ENCODE measurements around the gene PUS3.
"Not testable (repeated sequence)": the region's sequence is repeated elsewhere in the genome, so short reads cannot be mapped to it uniquely, and the experiment has no call there.

Gene PUS3

DNA sequence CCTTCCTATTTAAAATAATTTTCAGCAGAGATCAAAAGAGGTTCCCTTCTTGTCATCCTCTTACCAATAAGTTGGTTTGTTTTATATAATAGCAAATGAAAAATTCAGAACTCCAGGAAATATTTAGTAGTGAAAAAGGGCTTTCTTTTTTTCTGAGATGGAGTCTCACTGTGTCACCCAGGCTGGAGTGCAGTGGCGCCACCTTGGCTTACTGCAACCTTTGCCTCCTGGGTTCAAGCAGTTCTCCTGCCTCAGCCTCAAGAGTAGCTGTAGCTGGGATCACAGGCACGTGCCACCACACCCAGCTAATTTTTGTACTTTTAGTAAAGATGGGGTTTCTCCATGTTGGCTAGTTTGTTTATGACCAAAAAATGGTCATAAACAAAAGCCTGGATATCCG lies 11.6 kb upstream of the PUS3 start:
- ATAC-seq; H3K4me3 Mint-ChIP-seq; DNase-seq; H3K27ac Mint-ChIP-seq; H3K36me3 Mint-ChIP-seq (ENCODE audit: low read depth); H3K4me1 Mint-ChIP-seq; H3K9me3 Mint-ChIP-seq: not testable (repeated sequence)
- peaks cover 32% of the 10 kb centered on the region for H3K27me3 Mint-ChIP-seq

- Mint-ChIP-seq H3K9me3 (no peaks in the 10 kb centered on the region), H3K27me3 (peaks cover 22% of the 10 kb centered on the region), H3K4me1 (no peaks in the 10 kb centered on the region), H3K36me3 (ENCODE audit: low read depth) (no peaks in the 10 kb centered on the region), H3K27ac (no peak overlapping the region), H3K4me3 (no peak overlapping the region)
- DNase-seq (no peak), ATAC-seq (no peak)
Observed at GRCh38 chr11:125910226-125910849, 7.3 kb upstream of the PUS3 start.

DNA sequence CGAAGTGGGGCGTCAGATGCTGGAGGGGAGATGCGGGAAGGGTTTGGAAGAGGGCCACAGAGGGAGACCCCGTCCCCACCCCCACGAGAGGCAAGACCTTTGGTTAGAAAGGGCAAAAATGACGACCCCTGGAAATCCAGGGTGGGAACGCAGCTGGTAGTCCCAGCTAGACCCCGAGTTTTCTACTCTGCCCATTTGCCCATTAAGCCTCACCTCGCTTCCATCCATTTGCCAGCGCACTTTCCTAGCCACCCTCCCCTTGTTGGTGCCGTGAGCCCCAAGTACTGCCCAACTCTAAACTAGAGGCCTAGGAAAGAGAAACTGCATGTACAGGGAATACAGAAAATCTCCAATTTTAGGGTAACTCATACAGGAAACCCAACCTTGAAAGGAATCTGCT lies 1.7 kb upstream of the PUS3 start:
- H3K27ac Mint-ChIP-seq, result no peak overlapping the region
- no peak for ATAC-seq

GRCh38 chr11:125903711-125904659 lies 979 bp upstream of the PUS3 start, which contains the start of gene DDX25:
Gene DDX25, plus strand, starts transcription at chr11:125904508. Its CDS starts 10 bp downstream, at chr11:125904518.
- peaks cover 29% of the 10 kb centered on the region for H3K4me1 Mint-ChIP-seq
- ATAC-seq, result peak; percentile 66
- DNase-seq, result peak; percentile 39
- H3K4me3 Mint-ChIP-seq, result peak within 1 kb of the TSS; percentile 98
- peak within 1 kb of the TSS; percentile 68 for H3K27ac Mint-ChIP-seq
- peaks cover 21% of the 10 kb centered on the region for H3K27me3 Mint-ChIP-seq
- no peaks in the 10 kb centered on the region for H3K9me3 Mint-ChIP-seq
- H3K36me3 Mint-ChIP-seq (ENCODE audit: low read depth), result peaks cover 27% of the 10 kb centered on the region

More for the DNA sequence above, 1.7 kb upstream of the PUS3 start:
- peak overlapping the region; percentile 53 for H3K4me3 Mint-ChIP-seq
- H3K4me1 Mint-ChIP-seq, result peaks cover 26% of the 10 kb centered on the region
- peaks cover 21% of the 10 kb centered on the region for H3K27me3 Mint-ChIP-seq
- no peak for DNase-seq
- H3K9me3 Mint-ChIP-seq, result no peaks in the 10 kb centered on the region
- peaks cover 21% of the 10 kb centered on the region for H3K36me3 Mint-ChIP-seq (ENCODE audit: low read depth)

- ATAC-seq (peak; percentile 8), DNase-seq (no peak)
- H3K4me3 Mint-ChIP-seq, result peak overlapping the region; percentile 98
- peaks cover 30% of the 10 kb centered on the region for H3K36me3 Mint-ChIP-seq (ENCODE audit: low read depth)
- no peaks in the 10 kb centered on the region for H3K9me3 Mint-ChIP-seq
- H3K4me1 Mint-ChIP-seq, result peaks cover 33% of the 10 kb centered on the region
- H3K27ac Mint-ChIP-seq, result peak overlapping the region; percentile 95
- peaks cover 21% of the 10 kb centered on the region for H3K27me3 Mint-ChIP-seq
Observed at GRCh38 chr11:125902277-125902926, 604 bp downstream of the PUS3 start.

DNA sequence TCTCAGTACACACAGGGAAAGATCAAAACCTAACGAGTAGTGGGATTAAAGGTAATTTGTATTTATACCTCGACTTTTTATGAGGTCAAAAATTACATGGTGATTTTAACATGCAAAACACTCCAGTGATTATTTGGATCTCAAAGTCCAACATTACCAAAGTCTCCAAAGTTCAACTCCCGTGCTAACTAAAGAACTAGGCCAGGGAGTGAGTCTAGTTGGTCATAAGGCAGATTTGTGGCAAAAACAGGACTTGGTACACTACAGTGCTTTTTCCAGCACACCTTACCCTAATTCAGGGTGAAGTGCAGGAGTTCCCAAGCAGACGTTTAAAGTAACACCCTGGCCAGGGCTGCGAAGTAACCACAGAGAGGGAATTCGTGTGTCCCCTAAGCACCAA lies 1.1 kb downstream of the PUS3 start:
- Mint-ChIP-seq H3K36me3 (ENCODE audit: low read depth) (peaks cover 31% of the 10 kb centered on the region), H3K4me1 (peaks cover 33% of the 10 kb centered on the region), H3K9me3 (no peaks in the 10 kb centered on the region), H3K27me3 (peaks cover 20% of the 10 kb centered on the region), H3K27ac (no peak overlapping the region), H3K4me3 (peak overlapping the region; percentile 98)
- ATAC-seq (no peak), DNase-seq (no peak)

- Mint-ChIP-seq H3K27me3 (no peaks in the 10 kb centered on the region), H3K9me3 (no peaks in the 10 kb centered on the region), H3K36me3 (ENCODE audit: low read depth) (peaks cover 36% of the 10 kb centered on the region), H3K4me1 (peaks cover 23% of the 10 kb centered on the region), H3K27ac (no peak overlapping the region), H3K4me3 (no peak overlapping the region)
- ATAC-seq, result no peak
- no peak for DNase-seq
Observed at GRCh38 chr11:125892994-125893393, 10.0 kb downstream of the PUS3 start.

DNA sequence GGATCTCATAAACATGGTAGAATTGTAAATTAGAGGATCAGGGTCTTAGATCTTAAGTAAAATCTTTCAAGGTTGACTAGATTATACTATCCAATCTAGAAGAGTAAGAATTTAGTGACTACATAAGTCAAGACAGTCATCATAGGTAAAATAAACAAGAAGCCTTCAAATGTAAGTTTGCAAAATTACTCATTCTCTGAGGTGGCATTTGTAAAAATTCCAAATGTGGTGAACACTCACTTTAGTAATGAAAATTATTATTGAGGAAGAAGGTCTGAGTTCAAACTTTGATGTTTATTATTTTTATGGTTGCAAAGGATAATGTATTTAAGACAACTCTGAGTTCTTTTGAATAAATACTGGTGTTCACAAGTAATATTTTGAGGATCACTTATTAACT lies 10.9 kb downstream of the PUS3 start:
- H3K4me3 Mint-ChIP-seq, result no peak overlapping the region
- DNase-seq (no peak), ATAC-seq (no peak)
- peaks cover 4% of the 10 kb centered on the region for H3K27me3 Mint-ChIP-seq
- H3K9me3 Mint-ChIP-seq, result no peaks in the 10 kb centered on the region
- peaks cover 26% of the 10 kb centered on the region for H3K4me1 Mint-ChIP-seq
- H3K27ac Mint-ChIP-seq, result no peak overlapping the region
- peaks cover 38% of the 10 kb centered on the region for H3K36me3 Mint-ChIP-seq (ENCODE audit: low read depth)

DNA sequence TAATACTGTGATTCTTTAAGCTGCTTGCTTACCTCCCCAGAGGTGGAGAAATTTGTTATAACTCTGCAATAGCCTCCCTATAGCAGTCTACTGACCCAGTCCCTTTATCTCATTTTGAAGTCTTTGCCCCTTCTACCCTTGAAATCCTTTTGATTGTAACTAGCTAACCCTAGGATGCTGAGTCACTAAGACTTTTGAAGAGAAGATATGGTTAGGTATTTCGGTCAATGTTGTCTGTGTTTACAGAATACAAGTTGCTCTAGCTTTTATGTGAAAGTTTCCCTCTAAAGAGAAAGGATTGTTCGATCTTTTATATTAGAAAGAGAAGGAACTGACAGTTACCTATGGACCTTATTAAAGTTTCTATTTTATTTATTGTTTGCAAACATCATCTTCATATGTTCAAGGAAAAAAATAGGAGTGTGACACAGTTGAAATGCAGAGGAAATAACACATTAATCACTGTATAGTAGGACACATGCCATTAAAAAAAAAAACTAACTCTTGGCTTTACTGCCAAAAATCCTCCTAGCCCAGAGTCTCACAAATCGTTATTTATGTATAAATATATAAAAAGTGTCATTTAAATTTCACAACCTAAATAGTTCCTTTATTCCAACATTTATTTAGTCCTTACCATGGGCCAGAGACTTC lies 12.4 kb downstream of the PUS3 start:
- DNase-seq (no peak), ATAC-seq (no peak)
- Mint-ChIP-seq H3K4me1 (peaks cover 35% of the 10 kb centered on the region), H3K27me3 (peaks cover 6% of the 10 kb centered on the region), H3K4me3 (no peak overlapping the region), H3K27ac (no peak overlapping the region), H3K9me3 (no peaks in the 10 kb centered on the region), H3K36me3 (ENCODE audit: low read depth) (peaks cover 27% of the 10 kb centered on the region)

DNA sequence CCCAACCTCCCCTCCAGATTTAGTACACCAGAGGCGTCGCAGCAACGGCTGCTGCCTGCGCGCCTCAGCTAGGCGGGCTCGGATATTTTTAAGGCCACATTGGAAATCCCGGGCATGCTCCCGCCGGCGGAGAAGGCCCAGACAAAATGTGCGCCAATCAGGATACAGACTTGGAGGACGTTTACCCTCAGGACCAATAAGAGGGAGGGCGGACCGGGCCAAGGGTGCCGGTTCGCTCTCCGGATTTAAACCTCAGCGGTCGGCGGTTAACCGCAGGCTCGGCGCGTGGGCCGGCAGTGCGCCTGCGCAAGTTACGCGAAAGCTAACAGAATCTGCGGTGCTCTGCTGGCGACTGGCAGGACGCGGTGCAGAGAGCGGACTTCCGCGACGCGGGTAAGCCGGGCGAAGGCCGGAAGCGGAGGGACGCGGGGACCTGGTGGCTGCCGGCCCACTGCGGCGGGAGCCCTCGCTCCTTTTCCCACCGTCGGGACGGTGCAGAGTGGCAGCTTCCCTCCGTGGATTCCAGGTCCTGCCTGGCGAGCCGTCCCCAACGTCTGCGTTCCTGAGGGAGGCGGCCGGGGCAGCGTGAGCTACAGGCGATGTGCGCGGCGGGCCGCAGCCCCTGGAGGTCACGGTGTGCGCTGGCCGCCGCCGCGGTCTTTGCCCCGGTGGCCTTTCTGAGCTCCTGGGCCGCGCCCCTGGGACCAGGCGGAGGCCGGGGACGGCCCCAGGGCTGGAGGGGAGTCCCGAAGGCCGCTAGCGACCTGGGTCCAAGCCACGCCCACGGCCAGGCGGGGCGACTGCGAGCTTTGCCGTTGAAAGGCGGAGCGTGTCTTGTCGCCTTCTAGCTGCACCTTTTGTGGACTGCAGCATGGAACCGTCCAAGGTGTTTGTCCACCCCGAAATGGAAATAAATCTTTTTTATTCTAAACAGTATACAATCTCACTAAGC lies 15.4 kb downstream of the PUS3 start, which contains the start of gene HYLS1:
HYLS1 (plus strand) TSS at position 296 of the 952 bp plus-strand sequence. CDS start 11,701 bp downstream, outside the sequence.
- ATAC-seq, result peak; percentile 94

DNA sequence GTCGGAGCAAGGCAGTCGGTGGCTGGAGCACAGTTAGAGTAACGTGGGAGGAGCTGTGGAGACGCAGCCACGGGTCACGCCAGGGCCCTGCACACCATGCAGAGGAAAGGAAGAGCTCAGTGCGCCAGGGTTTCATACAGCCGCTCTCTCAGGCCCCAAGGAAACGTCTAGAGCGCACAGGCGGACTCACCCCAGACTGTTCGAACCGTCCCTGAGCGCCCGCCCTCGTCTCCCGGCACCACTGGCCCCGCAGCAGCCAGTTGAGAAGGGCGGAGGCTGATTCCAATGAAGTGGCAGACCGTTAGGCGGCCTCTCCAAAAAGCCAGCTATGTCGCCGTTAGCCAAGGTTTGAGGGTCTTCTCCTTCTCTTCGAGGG lies 16.0 kb downstream of the PUS3 start:
- peak; percentile 22 for ATAC-seq
- peaks cover 8% of the 10 kb centered on the region for H3K36me3 Mint-ChIP-seq (ENCODE audit: low read depth)
- peak; percentile 54 for DNase-seq

More for the DNA sequence above, 15.4 kb downstream of the PUS3 start, which contains the start of gene HYLS1:
- peak within 1 kb of the TSS; percentile 99 for H3K27ac Mint-ChIP-seq
- H3K4me1 Mint-ChIP-seq, result peaks cover 33% of the 10 kb centered on the region
- H3K4me3 Mint-ChIP-seq, result peak within 1 kb of the TSS; percentile 82
- H3K27me3 Mint-ChIP-seq, result peaks cover 6% of the 10 kb centered on the region
- peak; percentile 98 for DNase-seq
- H3K36me3 Mint-ChIP-seq (ENCODE audit: low read depth), result peaks cover 8% of the 10 kb centered on the region
- no peaks in the 10 kb centered on the region for H3K9me3 Mint-ChIP-seq

GRCh38 chr11:125883375-125883774 lies 19.6 kb downstream of the PUS3 start:
- no peak for DNase-seq
- Mint-ChIP-seq H3K9me3 (no peaks in the 10 kb centered on the region), H3K4me1 (peaks cover 17% of the 10 kb centered on the region), H3K27ac (no peak overlapping the region), H3K36me3 (ENCODE audit: low read depth) (peaks cover 4% of the 10 kb centered on the region), H3K27me3 (peaks cover 10% of the 10 kb centered on the region), H3K4me3 (no peak overlapping the region)
- no peak for ATAC-seq

More for the DNA sequence above, 16.0 kb downstream of the PUS3 start:
- peaks cover 28% of the 10 kb centered on the region for H3K4me1 Mint-ChIP-seq
- H3K9me3 Mint-ChIP-seq, result no peaks in the 10 kb centered on the region
- peak overlapping the region; percentile 82 for H3K4me3 Mint-ChIP-seq
- peak overlapping the region; percentile 99 for H3K27ac Mint-ChIP-seq
- peaks cover 6% of the 10 kb centered on the region for H3K27me3 Mint-ChIP-seq

DNA sequence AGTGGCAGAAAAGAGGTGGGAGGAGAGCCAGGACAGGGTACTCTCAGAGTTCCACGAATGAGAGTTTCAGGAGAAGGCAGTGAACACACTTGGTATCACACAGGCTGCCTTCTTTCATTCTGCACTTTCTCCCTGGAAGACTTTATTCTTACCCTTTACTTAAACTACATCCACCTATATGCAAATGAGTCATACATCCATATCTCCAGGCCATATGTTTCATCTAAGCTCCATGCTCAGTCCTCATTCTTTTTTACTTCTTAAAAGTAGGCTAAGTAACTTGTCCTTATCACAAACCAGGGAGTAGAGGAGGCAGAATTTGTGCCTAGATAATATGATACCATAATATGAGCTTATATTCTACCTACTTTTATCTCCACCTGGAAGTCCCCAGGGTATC lies 21.7 kb downstream of the PUS3 start:
- H3K36me3 Mint-ChIP-seq (ENCODE audit: low read depth), result no peaks in the 10 kb centered on the region
- ATAC-seq, result no peak

More for the DNA sequence above, 21.7 kb downstream of the PUS3 start:
- no peaks in the 10 kb centered on the region for H3K9me3 Mint-ChIP-seq
- peaks cover 6% of the 10 kb centered on the region for H3K27me3 Mint-ChIP-seq
- no peak overlapping the region for H3K4me3 Mint-ChIP-seq
- no peak overlapping the region for H3K27ac Mint-ChIP-seq
- DNase-seq, result no peak
- peaks cover 3% of the 10 kb centered on the region for H3K4me1 Mint-ChIP-seq
